IMR-90 (cell line): ENCODE data around the gene FAM193A. TPM values are rescaled to one million over a fixed set of nuclear protein-coding genes. Genes with fewer than 3 reads are reported as not detected.

Experiments used
- ATAC-seq: fragments of 200-7000 bp; cut with Tn5 transposase; 2 replicates; pipeline ENCODE4 v1.9.1; 2020; ENCODE audit warnings: low read depth, mild to moderate bottlenecking, moderate library complexity
- BruUV-seq: library from RNA; stranded (reverse); fragments of 400-500 nt; replicated peaks from 2 replicates; lab custom pipeline; 2021; lab: Mats Ljungman, UMichigan
- CTCF ChIA-PET: fragments of 300-600 bp; formaldehyde crosslinking; extraction: SDS; loops from one replicate; lab custom pipeline; 2021; ENCODE audit warnings: antibody characterized with exemption; lab: Yijun Ruan, JAX
- POLR2A ChIA-PET: fragments of 300-600 bp; sonication (Branson Sonifier 250); formaldehyde crosslinking; loops from one replicate; lab custom pipeline; 2022; ENCODE audit warnings: antibody characterized with exemption; ENCODE audit not compliant: unreplicated experiment; lab: Charles Lee
- DNase-seq: peaks from one replicate; pipeline ENCODE4 v3.0.0; 2013
- H2AFZ ChIP-seq: replicated peaks from 2 replicates; pipeline ENCODE3; 2013; ENCODE audit warnings: low read length, mild to moderate bottlenecking; ENCODE audit not compliant: poor library complexity
- H2AK5ac ChIP-seq: 2 replicates; pipeline ENCODE4 v1.6.1; 2013; ENCODE audit warnings: low read depth, low read length, inconsistent platforms
- H2AK9ac ChIP-seq: replicated peaks from 2 replicates; pipeline ENCODE3; 2013; ENCODE audit warnings: mild to moderate bottlenecking, low read depth, low read length, moderate library complexity; ENCODE audit not compliant: poor library complexity
- H2BK120ac ChIP-seq: 2 replicates; pipeline ENCODE4 v1.6.1; 2013; ENCODE audit warnings: low read depth, low read length, inconsistent platforms
- H2BK15ac ChIP-seq: 3 replicates; pipeline ENCODE4 v1.6.1; 2013; ENCODE audit warnings: low read depth, low read length, inconsistent platforms
- H2BK20ac ChIP-seq: 2 replicates; pipeline ENCODE4 v1.6.1; 2013; ENCODE audit warnings: low read depth, mild to moderate bottlenecking, inconsistent platforms, low read length, moderate library complexity
- H2BK5ac ChIP-seq: 2 replicates; pipeline ENCODE4 v1.6.1; 2013; ENCODE audit warnings: mild to moderate bottlenecking, low read depth, low read length, inconsistent platforms; ENCODE audit not compliant: poor library complexity, severe bottlenecking
- H3K14ac ChIP-seq: replicated peaks from 2 replicates; pipeline ENCODE4 v1.6.1; 2013; ENCODE audit warnings: low read depth, low read length, inconsistent platforms
- H3K18ac ChIP-seq: 2 replicates; pipeline ENCODE4 v1.6.1; 2013; ENCODE audit warnings: low read depth, low read length, control low read depth
- H3K23ac ChIP-seq: 2 replicates; pipeline ENCODE4 v1.6.1; 2013; ENCODE audit warnings: low read depth, low read length, inconsistent platforms
- H3K27ac ChIP-seq: 2 replicates; pipeline ENCODE4 v1.5.1; 2013; ENCODE audit warnings: mild to moderate bottlenecking, control low read depth, low read length; ENCODE audit not compliant: insufficient read depth
- H3K27me3 ChIP-seq: 2 replicates; pipeline ENCODE4 v1.6.1; 2013; ENCODE audit warnings: low read length; ENCODE audit not compliant: control insufficient read depth, insufficient read depth
- H3K36me3 ChIP-seq: 2 replicates; pipeline ENCODE4 v1.6.1; 2013; ENCODE audit warnings: low read length, mixed read lengths; ENCODE audit not compliant: control insufficient read depth, insufficient read depth
- H3K4ac ChIP-seq: 2 replicates; pipeline ENCODE4 v1.6.1; 2013; ENCODE audit warnings: low read depth, low read length, inconsistent platforms
- H3K4me1 ChIP-seq: 2 replicates; pipeline ENCODE4 v1.6.1; 2013; ENCODE audit warnings: low read length, mixed read lengths; ENCODE audit not compliant: control insufficient read depth, insufficient read depth
- H3K4me2 ChIP-seq: 2 replicates; pipeline ENCODE4 v1.6.1; 2013; ENCODE audit warnings: low read depth, mild to moderate bottlenecking, control low read depth, low read length, moderate library complexity
- H3K4me3 ChIP-seq: 2 replicates; pipeline ENCODE4 v1.5.1; 2013; ENCODE audit warnings: low read depth, mild to moderate bottlenecking, control low read depth, low read length, moderate library complexity; ENCODE audit not compliant: insufficient read depth
- H3K56ac ChIP-seq: 2 replicates; pipeline ENCODE4 v1.6.1; 2013; ENCODE audit warnings: low read length, inconsistent platforms; ENCODE audit not compliant: insufficient read depth; ENCODE audit errors: extremely low read depth
- H3K79me1 ChIP-seq, 2 experiments: 2 replicates each; pipeline ENCODE4 v1.6.1; 2013; ENCODE audit warnings: low read length in 2 of 2, inconsistent platforms in 1 of 2, low read depth in 1 of 2
- H3K9ac ChIP-seq: 2 replicates; pipeline ENCODE4 v1.6.1; 2013; ENCODE audit warnings: low read depth, low read length, control low read depth
- H3K9me1 ChIP-seq: 2 replicates; pipeline ENCODE4 v1.6.1; 2013; ENCODE audit warnings: low read length, inconsistent platforms; ENCODE audit not compliant: insufficient read depth
- H3K9me3 ChIP-seq: 2 replicates; pipeline ENCODE4 v1.6.1; 2013; ENCODE audit warnings: low read length; ENCODE audit not compliant: control insufficient read depth, insufficient read depth
- H4K20me1 ChIP-seq: 2 replicates; pipeline ENCODE4 v1.6.1; 2013; ENCODE audit warnings: low read length, inconsistent platforms; ENCODE audit not compliant: insufficient read depth
- H4K5ac ChIP-seq: 2 replicates; pipeline ENCODE4 v1.6.1; 2013; ENCODE audit warnings: mild to moderate bottlenecking, low read depth, low read length, control low read depth
- H4K8ac ChIP-seq, 2 experiments: 2 replicates each; pipeline ENCODE4 v1.6.1; 2013; ENCODE audit warnings: low read depth in 2 of 2, low read length in 2 of 2, control low read depth in 1 of 2, inconsistent platforms in 1 of 2
- H4K91ac ChIP-seq: 2 replicates; pipeline ENCODE4 v1.6.1; 2013; ENCODE audit warnings: low read depth, low read length, inconsistent platforms; ENCODE audit not compliant: insufficient read depth
- CHD1 ChIP-seq: IDR thresholded peaks from 2 replicates; pipeline ENCODE4 v1.6.1; 2012; ENCODE audit warnings: low read depth, low read length, improper control_type of control experiment
- CTCF ChIP-seq: conservative IDR thresholded peaks from 2 replicates; pipeline ENCODE4 v1.5.1; 2012; ENCODE audit warnings: mild to moderate bottlenecking, low read depth, low read length, improper control_type of control experiment
- FOS ChIP-seq: fragments of 150-350 bp; IDR thresholded peaks from 2 replicates; pipeline ENCODE4 v1.6.1; 2016; ENCODE audit warnings: low read depth, low read length
- NFE2L2 ChIP-seq: fragments of 150-350 bp; IDR thresholded peaks from 2 replicates; pipeline ENCODE4 v1.6.1; 2016; ENCODE audit warnings: low read depth, mild to moderate bottlenecking, low read length
- RAD21 ChIP-seq: IDR thresholded peaks from 2 replicates; pipeline ENCODE4 v1.6.1; 2012; ENCODE audit warnings: low read length, improper control_type of control experiment
- RCOR1 ChIP-seq: IDR thresholded peaks from 2 replicates; pipeline ENCODE4 v1.6.1; 2012; ENCODE audit warnings: mild to moderate bottlenecking, low read length, improper control_type of control experiment; ENCODE audit not compliant: insufficient replicate concordance
- SMC3 ChIP-seq: fragments of 150-350 bp; IDR thresholded peaks from 2 replicates; pipeline ENCODE4 v1.6.1; 2016; ENCODE audit warnings: low read depth, mild to moderate bottlenecking, antibody characterized with exemption, low read length, moderate library complexity
- USF2 ChIP-seq: fragments of 150-350 bp; IDR thresholded peaks from 2 replicates; pipeline ENCODE4 v1.6.1; 2017; ENCODE audit warnings: mild to moderate bottlenecking, antibody characterized with exemption, low read length, low read depth
- WGBS, 2 experiments: methylation state at CpG; one replicate each; pipeline versions ENCODE4 v1.1.5 to v1.1.7; 2013; ENCODE audit warnings: missing lambda C conversion rate in 2 of 2; ENCODE audit not compliant: insufficient read length in 1 of 2; ENCODE audit errors: extremely low coverage in 2 of 2; 5-methylcytosine and 5-hydroxymethylcytosine counted together
- dilution Hi-C: fragments of 300-500 bp; cut with HindIII; formaldehyde crosslinking; loops from one replicate; pipeline ENCODE4 v1.14.3; 2018; ENCODE audit warnings: low sequenced_read_pairs; ENCODE audit not compliant: unreplicated experiment
- in situ Hi-C: fragments of 300-500 bp; cut with MboI; formaldehyde crosslinking; loops from 3 replicates; pipeline ENCODE4 v1.14.3; 2019; ENCODE audit warnings: low sequenced_read_pairs, inconsistent platforms, mixed read lengths
- intact Hi-C: fragments of 100-400 bp; cut with micrococcal nuclease; formaldehyde crosslinking; loops from 2 replicates; pipeline ENCODE4 v1.10.0; 2022
- polyA plus RNA-seq, 3 experiments: library from polyadenylated mRNA; depleted of rRNA; stranded (reverse); fragments of >200 nt; gene quantifications; 2 replicates each; pipeline ENCODE4 v1.2.3, GENCODE V29; 2012; ENCODE audit warnings: low replicate concordance in 1 of 3
- total RNA-seq: library from RNA; depleted of rRNA; stranded (reverse); fragments of >200 nt; gene quantifications from 2 replicates; pipeline ENCODE4 v1.2.3, GENCODE V29; 2012

The FAM193A gene
- total and polyA plus RNA-seq, 2 of the 4 experiments (the other 2 are of a cell fraction): 6.8 to 11.0 TPM

GRCh38 chr4:2489081-2489805 is 47.2 kb upstream of the FAM193A start:
- no peak overlapping the region for H2BK5ac ChIP-seq
- H3K4me3 ChIP-seq: no peak overlapping the region
- dilution Hi-C loops: no loop called here
- no TSS peak for BruUV-seq
- H2AK5ac ChIP-seq: 0 out of 2 replicates have a peak overlapping the region, but pooled peaks have one; percentile 20
- H2AK9ac ChIP-seq: peak overlapping the region; percentile 76
- H4K91ac ChIP-seq: no peak overlapping the region
- ChIA-PET POLR2A (no interaction called here), CTCF (no interaction called here)
- H2BK20ac ChIP-seq: no peak overlapping the region
- H4K20me1 ChIP-seq: peaks cover 83% of the 10 kb centered on the region
- H3K18ac ChIP-seq: no peak overlapping the region
- no peak overlapping the region; the same call in 1 of the 2 replicates for H3K27ac ChIP-seq
- H3K4ac ChIP-seq: peak overlapping the region; percentile 43; the same call in 1 of the 2 replicates
- no peak overlapping the region for H2BK15ac ChIP-seq
- peak overlapping the region; percentile 14 for H2AFZ ChIP-seq
- peaks cover 3% of the 10 kb centered on the region for H3K4me1 ChIP-seq
- intact Hi-C loops: no loop called here
- H3K27me3 ChIP-seq: no peaks in the 10 kb centered on the region
- H3K14ac ChIP-seq: no peak overlapping the region; the same call in 1 of the 2 replicates
- H3K36me3 ChIP-seq: peaks cover 29% of the 10 kb centered on the region
- H3K4me2 ChIP-seq: no peak overlapping the region
- H3K56ac ChIP-seq: no peak overlapping the region
- H3K9me3 ChIP-seq: no peaks in the 10 kb centered on the region
- no peak overlapping the region for H4K8ac ChIP-seq
- 93% methylated on average over 15 of the region's 20 CpGs; no CpG with 5 or more reads in 1 of the 2 experiments for WGBS, 2 experiments
- ATAC-seq (no peak), DNase-seq (no peak)
- no peak overlapping the region for H4K5ac ChIP-seq
- H3K9ac ChIP-seq: no peak overlapping the region
- H3K79me1 ChIP-seq: peaks cover 25 to 86% of the 10 kb centered on the region in 2 experiments
- in situ Hi-C loops: no loop called here
- H3K9me1 ChIP-seq: peaks cover 49% of the 10 kb centered on the region
- no peak overlapping the region for H2BK120ac ChIP-seq
- H3K23ac ChIP-seq: no peak overlapping the region
- no peak for TF ChIP-seq FOS
- no peak for TF ChIP-seq CHD1
- TF ChIP-seq RAD21: no peak
- no peak for TF ChIP-seq RCOR1
- no peak for TF ChIP-seq USF2
- TF ChIP-seq NFE2L2: no peak
- no peak for TF ChIP-seq SMC3
- TF ChIP-seq CTCF: no peak
